Prostate gland (tissue), 2 donors: Measurements from ENCODE around the gene SULF2. TPM values are rescaled to one million over a fixed set of nuclear protein-coding genes. Genes with fewer than 3 reads are reported as not detected.

ENCODE experiments used
- DNase-seq: peaks from one replicate; pipeline ENCODE4 v3.0.0-alpha.2; 2019; ENCODE audit warnings: low spot score
- H3K27ac ChIP-seq, 2 donors: fragments of 200-600 bp; sonication (generic); 2 replicates each; pipeline ENCODE4 v1.5.1; 2017 to 2019
- H3K27me3 ChIP-seq: fragments of 200-600 bp; sonication (generic); replicated peaks from 2 replicates; pipeline ENCODE4 v1.5.1; 2019; ENCODE audit not compliant: insufficient read depth
- H3K36me3 ChIP-seq, 2 donors: fragments of 200-600 bp; sonication (generic); 1 replicate in 1 of 2; 2 replicates in 1 of 2; pipeline versions ENCODE4 v1.5.1 to v1.8.1; 2017 to 2019
- H3K4me1 ChIP-seq: fragments of 200-600 bp; sonication (generic); replicated peaks from 2 replicates; pipeline ENCODE4 v1.5.1; 2019
- H3K4me3 ChIP-seq, 2 donors: fragments of 200-600 bp; sonication (generic); 2 replicates each; pipeline ENCODE4 v1.5.1; 2017 to 2019
- H3K9me3 ChIP-seq: fragments of 200-600 bp; sonication (generic); 2 replicates; pipeline ENCODE4 v1.5.1; 2017
- CTCF ChIP-seq, 4 experiments: fragments of 200-600 bp in 2 of 4; fragments of 450-650 bp in 2 of 4; sonication (generic) in 2 of 4; IDR thresholded peaks; 1 replicate in 3 of 4; 2 replicates in 1 of 4; pipeline ENCODE4 v1.5.1; 2016 to 2019; ENCODE audit warnings: antibody characterized with exemption in 4 of 4, mild to moderate bottlenecking in 2 of 4, moderate library complexity in 2 of 4
- POLR2A ChIP-seq: fragments of 450-650 bp; IDR thresholded peaks from one replicate; pipeline ENCODE4 v1.6.1; 2016; ENCODE audit warnings: antibody characterized with exemption, mild to moderate bottlenecking
- POLR2AphosphoS5 ChIP-seq: sonication (generic); formaldehyde crosslinking; IDR thresholded peaks from one replicate; pipeline ENCODE4 v1.6.1; 2017; ENCODE audit warnings: antibody characterized with exemption
- WGBS: methylation state at CpG from one replicate; pipeline ENCODE4 v1.1.5; 2018; 5-methylcytosine and 5-hydroxymethylcytosine counted together
- intact Hi-C: fragments of 100-400 bp; cut with DNase I; formaldehyde crosslinking; loops from one replicate; pipeline ENCODE4 v1.14.2; 2022
- total RNA-seq, 2 donors: library from RNA; depleted of rRNA; stranded (reverse); fragments of >200 nt; gene quantifications; one replicate each; pipeline ENCODE4 v1.1.0, GENCODE V29; 2016

The SULF2 gene
- total RNA-seq, 2 donors from 2014 or later = 43.6 to 82.0 TPM

- H3K4me1 ChIP-seq = peaks cover 3% of the 10 kb centered on the region
Measured at GRCh38 chr20:47778398-47779354, 6.6 kb downstream of the SULF2 start.

GRCh38 chr20:47777220-47777619 lies 8.1 kb downstream of the SULF2 start:
- Histone ChIP-seq H3K27me3 (no peaks in the 10 kb centered on the region), H3K36me3 (no peaks in the 10 kb centered on the region), H3K4me3 (no peak overlapping the region), H3K9me3 (no peaks in the 10 kb centered on the region), H3K4me1 (peaks cover 3% of the 10 kb centered on the region), H3K27ac (no peak overlapping the region)
- no peak for DNase-seq
- no peak for TF ChIP-seq CTCF (IDR thresholded peaks at IDR 0.05)
- no peak for TF ChIP-seq POLR2A
- no peak for TF ChIP-seq POLR2AphosphoS5
- 94% methylated on average over 4 of the region's 4 CpGs for WGBS
- intact Hi-C loops = no loop called here

More at GRCh38 chr20:47778398-47779354, 6.6 kb downstream of the SULF2 start:
- DNase-seq = no peak
- Histone ChIP-seq H3K36me3 (no peaks in the 10 kb centered on the region), H3K27ac (no peak overlapping the region), H3K27me3 (no peaks in the 10 kb centered on the region), H3K4me3 (no peak overlapping the region), H3K9me3 (no peaks in the 10 kb centered on the region)
- intact Hi-C loops = no loop called here
- WGBS = 88% methylated on average over 17 of the region's 17 CpGs
- TF ChIP-seq POLR2AphosphoS5 (no peak), CTCF (IDR thresholded peaks at IDR 0.05) (no peak), POLR2A (no peak)

- H3K4me3 ChIP-seq = no peak overlapping the region
- TF ChIP-seq POLR2A = no peak
- TF ChIP-seq CTCF (IDR thresholded peaks at IDR 0.05) = no peak
- no peak for TF ChIP-seq POLR2AphosphoS5
- H3K36me3 ChIP-seq = no peaks in the 10 kb centered on the region
- H3K9me3 ChIP-seq = no peaks in the 10 kb centered on the region
- DNase-seq = no peak
- intact Hi-C loops = no loop called here
- WGBS = 96% methylated on average over 4 of the region's 4 CpGs
- no peaks in the 10 kb centered on the region for H3K27me3 ChIP-seq
- peaks cover 3% of the 10 kb centered on the region for H3K4me1 ChIP-seq
- no peak overlapping the region for H3K27ac ChIP-seq
Measured at GRCh38 chr20:47776639-47777038, 8.6 kb downstream of the SULF2 start.

GRCh38 chr20:47775841-47776240 lies 9.4 kb downstream of the SULF2 start:
- 94% methylated on average over 5 of the region's 5 CpGs for WGBS
- no peak for DNase-seq
- TF ChIP-seq CTCF (IDR thresholded peaks at IDR 0.05) (no peak), POLR2AphosphoS5 (no peak), POLR2A (no peak)
- H3K27me3 ChIP-seq = no peaks in the 10 kb centered on the region
- H3K4me3 ChIP-seq = no peak overlapping the region
- H3K4me1 ChIP-seq = peaks cover 3% of the 10 kb centered on the region
- H3K36me3 ChIP-seq = no peaks in the 10 kb centered on the region
- H3K27ac ChIP-seq = no peak overlapping the region
- no peaks in the 10 kb centered on the region for H3K9me3 ChIP-seq
- intact Hi-C loops = no loop called here

GRCh38 chr20:47775039-47775438 lies 10.2 kb downstream of the SULF2 start:
- Histone ChIP-seq H3K36me3 (no peaks in the 10 kb centered on the region), H3K9me3 (no peaks in the 10 kb centered on the region), H3K4me3 (no peak overlapping the region), H3K27me3 (no peaks in the 10 kb centered on the region), H3K4me1 (peaks cover 3% of the 10 kb centered on the region), H3K27ac (no peak overlapping the region)
- WGBS = 98% methylated on average over 5 of the region's 5 CpGs
- TF ChIP-seq POLR2AphosphoS5 = no peak
- TF ChIP-seq POLR2A = no peak
- TF ChIP-seq CTCF (IDR thresholded peaks at IDR 0.05) = no peak
- no peak for DNase-seq
- intact Hi-C loops = no loop called here
